Activated naive CD4-positive, alpha-beta T cell treated with anti-CD3 and anti-CD28 coated beads, Interleukin-2, amount 10 ng/mL, durations not matched to agents 7 days and 5 days (primary cell): ENCODE data around the gene PPP1R9B.
A peak's percentile ranks its signal among the peaks of the same experiment; 100 is the strongest.

Experiments
- CTCF ChIA-PET: fragments of 350-600 bp; sonication (Branson Sonifier 250); formaldehyde crosslinking; loops from one replicate; lab custom pipeline; 2021; ENCODE audit warnings: antibody characterized with exemption; lab: Charles Lee
- DNase-seq: peaks from one replicate; pipeline ENCODE4 v3.0.0-alpha.2; 2020
- H3K27ac Mint-ChIP-seq: one replicate; pipeline ENCODE4 v1.8.0; 2021; ENCODE audit warnings: mild to moderate bottlenecking, moderate library complexity, mixed read lengths
- H3K27me3 Mint-ChIP-seq: one replicate; pipeline ENCODE4 v1.8.0; 2021; ENCODE audit warnings: mild to moderate bottlenecking, mixed read lengths
- H3K36me3 Mint-ChIP-seq: one replicate; pipeline ENCODE4 v1.8.0; 2021; ENCODE audit warnings: mixed read lengths
- H3K4me1 Mint-ChIP-seq: one replicate; pipeline ENCODE4 v1.8.0; 2021; ENCODE audit warnings: mixed read lengths
- H3K4me3 Mint-ChIP-seq: one replicate; pipeline ENCODE4 v1.8.0; 2021; ENCODE audit warnings: mild to moderate bottlenecking, moderate library complexity, mixed read lengths
- H3K9me3 Mint-ChIP-seq: one replicate; pipeline ENCODE4 v1.8.0; 2021; ENCODE audit warnings: mixed read lengths

Gene PPP1R9B

GRCh38 chr17:50183421-50183994 lies 33.0 kb upstream of the PPP1R9B start:
- no peaks in the 10 kb centered on the region for H3K9me3 Mint-ChIP-seq
- CTCF ChIA-PET = no interaction called here
- no peak for DNase-seq
- peaks cover 65% of the 10 kb centered on the region for H3K27me3 Mint-ChIP-seq
- H3K4me1 Mint-ChIP-seq = peaks cover 30% of the 10 kb centered on the region
- H3K27ac Mint-ChIP-seq = peak overlapping the region; percentile 19
- H3K36me3 Mint-ChIP-seq = no peaks in the 10 kb centered on the region
- peak overlapping the region; percentile 23 for H3K4me3 Mint-ChIP-seq

- Mint-ChIP-seq H3K27me3 (peaks cover 65% of the 10 kb centered on the region), H3K36me3 (no peaks in the 10 kb centered on the region), H3K9me3 (no peaks in the 10 kb centered on the region), H3K4me3 (no peak overlapping the region), H3K27ac (no peak overlapping the region), H3K4me1 (peaks cover 36% of the 10 kb centered on the region)
- no peak for DNase-seq
- CTCF ChIA-PET = interaction anchor here (1.7 kb wide), 1 partner anchor 13 kb away, joined by 10 read pairs; no protein-coding TSS in a partner anchor
Measured at GRCh38 chr17:50182783-50183420, 32.4 kb upstream of the PPP1R9B start.

GRCh38 chr17:50181591-50182560 lies 31.4 kb upstream of the PPP1R9B start:
- no peak for DNase-seq
- no peak overlapping the region for H3K27ac Mint-ChIP-seq
- no peaks in the 10 kb centered on the region for H3K9me3 Mint-ChIP-seq
- H3K36me3 Mint-ChIP-seq = no peaks in the 10 kb centered on the region
- peaks cover 65% of the 10 kb centered on the region for H3K27me3 Mint-ChIP-seq
- H3K4me3 Mint-ChIP-seq = no peak overlapping the region
- peaks cover 36% of the 10 kb centered on the region for H3K4me1 Mint-ChIP-seq
- CTCF ChIA-PET = interaction anchor here (1.0 to 1.7 kb wide), 2 partner anchors 12 to 18 kb away, joined by 3 to 10 read pairs; no protein-coding TSS in a partner anchor

GRCh38 chr17:50181144-50181543 lies 30.7 kb upstream of the PPP1R9B start:
- no peak for DNase-seq
- CTCF ChIA-PET = interaction anchor here (1.0 to 1.7 kb wide), 2 partner anchors 11 to 19 kb away, joined by 3 to 10 read pairs; no protein-coding TSS in a partner anchor
- H3K9me3 Mint-ChIP-seq = no peaks in the 10 kb centered on the region
- no peak overlapping the region for H3K27ac Mint-ChIP-seq
- peaks cover 67% of the 10 kb centered on the region for H3K27me3 Mint-ChIP-seq
- H3K36me3 Mint-ChIP-seq = no peaks in the 10 kb centered on the region
- peaks cover 36% of the 10 kb centered on the region for H3K4me1 Mint-ChIP-seq
- no peak overlapping the region for H3K4me3 Mint-ChIP-seq

GRCh38 chr17:50180620-50181019 lies 30.1 kb upstream of the PPP1R9B start:
- H3K4me3 Mint-ChIP-seq = no peak overlapping the region
- H3K4me1 Mint-ChIP-seq = peaks cover 36% of the 10 kb centered on the region
- H3K9me3 Mint-ChIP-seq = no peaks in the 10 kb centered on the region
- DNase-seq = no peak
- H3K27ac Mint-ChIP-seq = no peak overlapping the region
- no peaks in the 10 kb centered on the region for H3K36me3 Mint-ChIP-seq
- H3K27me3 Mint-ChIP-seq = peaks cover 67% of the 10 kb centered on the region
- CTCF ChIA-PET = no interaction called here

- no peaks in the 10 kb centered on the region for H3K36me3 Mint-ChIP-seq
- CTCF ChIA-PET = no interaction called here
- no peak overlapping the region for H3K4me3 Mint-ChIP-seq
- peaks cover 36% of the 10 kb centered on the region for H3K4me1 Mint-ChIP-seq
- H3K9me3 Mint-ChIP-seq = no peaks in the 10 kb centered on the region
- peaks cover 69% of the 10 kb centered on the region for H3K27me3 Mint-ChIP-seq
- DNase-seq = no peak
- H3K27ac Mint-ChIP-seq = no peak overlapping the region
Measured at GRCh38 chr17:50180111-50180510, 29.6 kb upstream of the PPP1R9B start.

GRCh38 chr17:50177983-50178834 lies 27.7 kb upstream of the PPP1R9B start:
- H3K4me1 Mint-ChIP-seq = peaks cover 20% of the 10 kb centered on the region
- H3K9me3 Mint-ChIP-seq = no peaks in the 10 kb centered on the region
- no peak overlapping the region for H3K27ac Mint-ChIP-seq
- CTCF ChIA-PET = interaction anchor here (0.8 to 3.3 kb wide), 18 partner anchors 9 to 155 kb away, joined by 3 to 32 read pairs (median 6); partner anchors contain the start of gene PDK2
- H3K4me3 Mint-ChIP-seq = no peak overlapping the region
- DNase-seq = peak; percentile 63
- no peaks in the 10 kb centered on the region for H3K36me3 Mint-ChIP-seq
- peaks cover 64% of the 10 kb centered on the region for H3K27me3 Mint-ChIP-seq

GRCh38 chr17:50177476-50177875 lies 27.0 kb upstream of the PPP1R9B start:
- CTCF ChIA-PET = interaction anchor here (1.1 to 3.3 kb wide), 15 partner anchors 8 to 156 kb away, joined by 3 to 32 read pairs (median 6); partner anchors contain the start of gene PDK2
- peaks cover 14% of the 10 kb centered on the region for H3K4me1 Mint-ChIP-seq
- H3K9me3 Mint-ChIP-seq = no peaks in the 10 kb centered on the region
- H3K27ac Mint-ChIP-seq = no peak overlapping the region
- no peaks in the 10 kb centered on the region for H3K36me3 Mint-ChIP-seq
- no peak for DNase-seq
- H3K27me3 Mint-ChIP-seq = peaks cover 60% of the 10 kb centered on the region
- H3K4me3 Mint-ChIP-seq = no peak overlapping the region

GRCh38 chr17:50176559-50177357 lies 26.3 kb upstream of the PPP1R9B start:
- H3K27me3 Mint-ChIP-seq = peaks cover 61% of the 10 kb centered on the region
- no peaks in the 10 kb centered on the region for H3K9me3 Mint-ChIP-seq
- H3K27ac Mint-ChIP-seq = no peak overlapping the region
- DNase-seq = no peak
- H3K4me1 Mint-ChIP-seq = peaks cover 11% of the 10 kb centered on the region
- CTCF ChIA-PET = interaction anchor here (0.5 to 3.3 kb wide), 10 partner anchors 7 to 131 kb away, joined by 3 to 32 read pairs (median 7); no protein-coding TSS in a partner anchor
- H3K36me3 Mint-ChIP-seq = no peaks in the 10 kb centered on the region
- no peak overlapping the region for H3K4me3 Mint-ChIP-seq

- CTCF ChIA-PET = interaction anchor here (1.4 to 2.2 kb wide), 3 partner anchors 10 to 122 kb away, joined by 3 to 6 read pairs (median 3); partner anchors contain the start of gene SGCA
- no peak for DNase-seq
- Mint-ChIP-seq H3K36me3 (no peaks in the 10 kb centered on the region), H3K4me1 (peaks cover 15% of the 10 kb centered on the region), H3K27me3 (peaks cover 61% of the 10 kb centered on the region), H3K27ac (no peak overlapping the region), H3K9me3 (no peaks in the 10 kb centered on the region), H3K4me3 (no peak overlapping the region)
Measured at GRCh38 chr17:50175035-50175807, 24.7 kb upstream of the PPP1R9B start.

- DNase-seq = no peak
- Mint-ChIP-seq H3K4me3 (no peak overlapping the region), H3K27ac (no peak overlapping the region), H3K4me1 (peaks cover 15% of the 10 kb centered on the region), H3K9me3 (no peaks in the 10 kb centered on the region), H3K36me3 (no peaks in the 10 kb centered on the region), H3K27me3 (peaks cover 60% of the 10 kb centered on the region)
- CTCF ChIA-PET = interaction anchor here (1.4 to 2.2 kb wide), 3 partner anchors 9 to 122 kb away, joined by 3 to 6 read pairs (median 3); partner anchors contain the start of gene SGCA
Measured at GRCh38 chr17:50174444-50174843, 24.0 kb upstream of the PPP1R9B start.
